ENCODE data around the gene GADL1.

GADL1 gene

GRCh38 chr3:30729512-30729911 lies 164.9 kb downstream of the GADL1 start:
- H3K27ac ChIP-seq, result no peak overlapping the region
- no peak for TF ChIP-seq CTCF (conservative IDR thresholded peaks at IDR 0.05)

GRCh38 chr3:30728143-30728542 lies 166.3 kb downstream of the GADL1 start:
- no peak overlapping the region for H3K27ac ChIP-seq
- no peak for TF ChIP-seq CTCF (conservative IDR thresholded peaks at IDR 0.05)

- H3K27ac ChIP-seq, result no peak overlapping the region
- TF ChIP-seq CTCF (conservative IDR thresholded peaks at IDR 0.05), result no peak
Observed at GRCh38 chr3:30724863-30725262, 169.6 kb downstream of the GADL1 start.

GRCh38 chr3:30723211-30723610 lies 171.2 kb downstream of the GADL1 start:
- no peak for TF ChIP-seq CTCF (conservative IDR thresholded peaks at IDR 0.05)
- no peak overlapping the region; the same call in 1 of the 2 replicates for H3K27ac ChIP-seq

- no peak for TF ChIP-seq CTCF (conservative IDR thresholded peaks at IDR 0.05)
- peak overlapping the region; percentile 90 for H3K27ac ChIP-seq
Observed at GRCh38 chr3:30721314-30721634, 173.2 kb downstream of the GADL1 start.

- peak overlapping the region; percentile 90 for H3K27ac ChIP-seq
- TF ChIP-seq CTCF (conservative IDR thresholded peaks at IDR 0.05), result no peak
Observed at GRCh38 chr3:30720586-30721313, 173.7 kb downstream of the GADL1 start.

- no peak for TF ChIP-seq CTCF (conservative IDR thresholded peaks at IDR 0.05)
- H3K27ac ChIP-seq, result peak overlapping the region; percentile 90; the same call in 1 of the 2 replicates
Observed at GRCh38 chr3:30719536-30719935, 174.9 kb downstream of the GADL1 start.

All from VCaP (cell line).